NCI-H1694 (cell line): ENCODE results near the gene TP53I11.
A peak's percentile ranks its signal among the peaks of the same experiment; 100 is the strongest.

Source experiments
- DNase-seq: peaks from one replicate; lab custom pipeline; 2025; lab: John Stamatoyannopoulos, UW

The TP53I11 gene

GRCh38 chr11:44939673-44940395, 10.8 kb downstream of the TP53I11 start:
- DNase-seq = peak; percentile 52

- DNase-seq = no peak
These were observed 12.5 kb downstream of the TP53I11 start for GRCh38 chr11:44938066-44938691.

- DNase-seq = peak; percentile 70
These were observed 13.6 kb downstream of the TP53I11 start for GRCh38 chr11:44936951-44937543.

- DNase-seq = peak; percentile 73
These were observed 14.2 kb downstream of the TP53I11 start for GRCh38 chr11:44936525-44936924.

- no peak for DNase-seq
These were observed 15.9 kb downstream of the TP53I11 start for GRCh38 chr11:44934735-44935250.

- DNase-seq = no peak
These were observed 16.6 kb downstream of the TP53I11 start for GRCh38 chr11:44934110-44934509.

- DNase-seq = no peak
These were observed 19.2 kb downstream of the TP53I11 start for GRCh38 chr11:44931466-44931865.

GRCh38 chr11:44930588-44931302, 19.9 kb downstream of the TP53I11 start:
- DNase-seq = no peak

GRCh38 chr11:44928816-44929215, 21.9 kb downstream of the TP53I11 start:
- DNase-seq = no peak

- DNase-seq = no peak
These were observed 22.5 kb downstream of the TP53I11 start for GRCh38 chr11:44928144-44928543.

GRCh38 chr11:44927174-44927661, 23.5 kb downstream of the TP53I11 start:
- peak; percentile 79 for DNase-seq

GRCh38 chr11:44926036-44926435, 24.6 kb downstream of the TP53I11 start:
- no peak for DNase-seq

- no peak for DNase-seq
These were observed 26.9 kb downstream of the TP53I11 start for GRCh38 chr11:44923806-44924205.

- no peak for DNase-seq
These were observed 27.6 kb downstream of the TP53I11 start for GRCh38 chr11:44923115-44923514.

GRCh38 chr11:44920451-44920850, 30.2 kb downstream of the TP53I11 start:
- no peak for DNase-seq

GRCh38 chr11:44917741-44918140, 32.9 kb downstream of the TP53I11 start:
- DNase-seq = no peak

GRCh38 chr11:44916801-44917385, 33.8 kb downstream of the TP53I11 start:
- no peak for DNase-seq

GRCh38 chr11:44916331-44916730, 34.4 kb downstream of the TP53I11 start:
- no peak for DNase-seq

- no peak for DNase-seq
These were observed 35.1 kb downstream of the TP53I11 start for GRCh38 chr11:44915621-44916020.

GRCh38 chr11:44915004-44915403, 35.7 kb downstream of the TP53I11 start:
- DNase-seq = no peak

- DNase-seq = no peak
These were observed 36.6 kb downstream of the TP53I11 start for GRCh38 chr11:44914105-44914504.

GRCh38 chr11:44913502-44913901, 37.2 kb downstream of the TP53I11 start:
- DNase-seq = no peak
